Endothelial cell of umbilical vein (primary cell): ENCODE measurements around the gene CYB561A3. TPM values are rescaled to one million over a fixed set of nuclear protein-coding genes. Genes with fewer than 3 reads are reported as not detected.

Source experiments
- BruUV-seq: library from RNA; stranded (reverse); fragments of 400-500 nt; replicated peaks from 2 replicates; lab custom pipeline; 2021; lab: Mats Ljungman, UMichigan
- CTCF ChIA-PET: fragments of 300-600, 350-600 bp; sonication (Branson Sonifier 250); formaldehyde crosslinking; loops from one replicate; lab custom pipeline; 2021; ENCODE audit warnings: antibody characterized with exemption, inconsistent platforms; lab: Charles Lee
- POLR2A ChIA-PET: fragments of 300-600, 350-600 bp; sonication (Branson Sonifier 250); formaldehyde crosslinking; loops from one replicate; lab custom pipeline; 2021; ENCODE audit warnings: antibody characterized with exemption, inconsistent platforms; lab: Charles Lee
- DNase-seq: peaks from one replicate; pipeline ENCODE4 v3.0.0-alpha.2; 2011; ENCODE audit warnings: low read depth, low spot score
- FAIRE-seq: peaks from 2 replicates; lab custom pipeline; 2011; peaks lifted over from hg19 to GRCh38; lab: Jason Lieb, UNC
- H2AFZ ChIP-seq: 2 replicates; pipeline ENCODE4 v1.6.0; 2012; ENCODE audit warnings: low read depth, low read length, control low read depth, inconsistent platforms
- H3K27ac ChIP-seq: 2 replicates; pipeline ENCODE4 v1.5.1; 2011; ENCODE audit warnings: low read depth, mild to moderate bottlenecking, control low read depth, low read length, moderate library complexity; ENCODE audit not compliant: insufficient read depth
- H3K27me3 ChIP-seq, 2 experiments: 2 replicates each; pipeline versions ENCODE4 v1.6.0 to v1.6.1; 2011; ENCODE audit warnings: low read length in 2 of 2, mixed read lengths in 1 of 2; ENCODE audit not compliant: control insufficient read depth in 2 of 2, insufficient read depth in 2 of 2
- H3K36me3 ChIP-seq, 2 experiments: 2 replicates in 1 of 2; 3 replicates in 1 of 2; pipeline ENCODE4 v1.5.1; 2011; ENCODE audit warnings: low read length in 2 of 2, mild to moderate bottlenecking in 1 of 2, moderate library complexity in 1 of 2; ENCODE audit not compliant: control insufficient read depth in 2 of 2, insufficient read depth in 2 of 2; ENCODE audit errors: extremely low read depth in 1 of 2
- H3K4me1 ChIP-seq: 3 replicates; pipeline ENCODE4 v1.5.1; 2011; ENCODE audit warnings: mild to moderate bottlenecking, low read length; ENCODE audit not compliant: control insufficient read depth, insufficient read depth; ENCODE audit errors: extremely low read depth
- H3K4me2 ChIP-seq: 2 replicates; pipeline ENCODE4 v1.6.1; 2011; ENCODE audit warnings: low read length, control low read depth, mixed read lengths; ENCODE audit not compliant: insufficient read depth
- H3K4me3 ChIP-seq, 3 experiments: fragments of 200-600 bp in 1 of 3; sonication (generic), shearing (Covaris generic) in 1 of 3; replicated peaks in 1 of 3; 2 replicates each; pipeline ENCODE4 v1.5.1; 2011 to 2016; ENCODE audit warnings: control low read depth in 3 of 3, low read length in 3 of 3, mild to moderate bottlenecking in 2 of 3, inconsistent platforms in 1 of 3, low read depth in 1 of 3, moderate library complexity in 1 of 3; ENCODE audit not compliant: insufficient read depth in 1 of 3
- H3K79me2 ChIP-seq: 2 replicates; pipeline ENCODE4 v1.6.0; 2012; ENCODE audit warnings: low read length, inconsistent platforms; ENCODE audit not compliant: control insufficient read depth, insufficient read depth
- H3K9ac ChIP-seq: replicated peaks from 2 replicates; pipeline ENCODE3; 2011; ENCODE audit warnings: low read length, control low read depth; ENCODE audit not compliant: insufficient read depth; ENCODE audit errors: extremely low read depth
- H3K9me1 ChIP-seq: replicated peaks from 3 replicates; pipeline ENCODE4 v1.6.0; 2011; ENCODE audit warnings: mild to moderate bottlenecking, low read length; ENCODE audit not compliant: control insufficient read depth, insufficient read depth; ENCODE audit errors: extremely low read depth
- H3K9me3 ChIP-seq: replicated peaks from 2 replicates; pipeline ENCODE4 v1.5.1; 2012; ENCODE audit warnings: low read length, inconsistent platforms; ENCODE audit not compliant: control insufficient read depth, insufficient read depth
- H4K20me1 ChIP-seq: replicated peaks from 2 replicates; pipeline ENCODE3; 2011; ENCODE audit warnings: mild to moderate bottlenecking, low read length; ENCODE audit not compliant: control insufficient read depth, insufficient read depth; ENCODE audit errors: extremely low read depth
- CTCF ChIP-seq, 2 donors: IDR thresholded peaks; 1 replicate in 1 of 2; 2 replicates in 1 of 2; pipeline ENCODE4 v1.5.1; 2011; ENCODE audit warnings: low read length in 2 of 2, mild to moderate bottlenecking in 2 of 2, moderate library complexity in 2 of 2, control low read depth in 1 of 2, inconsistent platforms in 1 of 2, low read depth in 1 of 2; ENCODE audit not compliant: insufficient read depth in 1 of 2; ENCODE audit errors: extremely low read depth in 1 of 2
- EZH2 ChIP-seq: IDR thresholded peaks from 2 replicates; pipeline ENCODE4 v1.6.1; 2012; ENCODE audit warnings: borderline replicate concordance, low read depth, mild to moderate bottlenecking, moderate library complexity, low read length, inconsistent platforms; ENCODE audit not compliant: severe bottlenecking
- FOS ChIP-seq: IDR thresholded peaks from 2 replicates; pipeline ENCODE4 v1.6.1; 2011; ENCODE audit warnings: mild to moderate bottlenecking, low read length, moderate library complexity, borderline replicate concordance; ENCODE audit not compliant: insufficient read depth
- GATA2 ChIP-seq: IDR thresholded peaks from 2 replicates; pipeline ENCODE4 v1.7.0; 2011; ENCODE audit warnings: low read depth, mild to moderate bottlenecking, moderate library complexity, mixed read lengths, low read length; ENCODE audit not compliant: insufficient read length, insufficient read depth
- JUN ChIP-seq: IDR thresholded peaks from 2 replicates; pipeline ENCODE4 v1.6.1; 2011; ENCODE audit warnings: borderline replicate concordance, low read depth; ENCODE audit not compliant: insufficient read length, insufficient read depth
- MAX ChIP-seq: IDR thresholded peaks from 2 replicates; pipeline ENCODE4 v1.6.1; 2011; ENCODE audit not compliant: insufficient read depth, insufficient read length
- MYC ChIP-seq: IDR thresholded peaks from one replicate; pipeline ENCODE4 v1.6.1; 2011; ENCODE audit warnings: mild to moderate bottlenecking, low read depth, low read length
- POLR2A ChIP-seq: IDR thresholded peaks from 2 replicates; pipeline ENCODE4 v1.6.1; 2012; ENCODE audit warnings: low read depth, mild to moderate bottlenecking, control low read depth, low read length
- POLR2AphosphoS5 ChIP-seq: IDR thresholded peaks from 2 replicates; pipeline ENCODE4 v1.6.1; 2012; ENCODE audit warnings: low read depth, mild to moderate bottlenecking, control low read depth, low read length, moderate library complexity; ENCODE audit not compliant: insufficient read depth
- dilution Hi-C: fragments of 300-500 bp; cut with MboI; formaldehyde crosslinking; loops from one replicate; pipeline ENCODE4 v1.15.0; 2019; ENCODE audit warnings: low sequenced_read_pairs; ENCODE audit not compliant: extremely low pct_ligation_motif_present
- intact Hi-C: fragments of 100-400 bp; cut with micrococcal nuclease; formaldehyde crosslinking; loops from one replicate; pipeline ENCODE4 v1.10.0; 2022
- polyA plus RNA-seq, 4 experiments: library from polyadenylated mRNA; depleted of rRNA in 3 of 4; stranded (reverse) in 3 of 4; unstranded in 1 of 4; fragments of >200 nt; gene quantifications; 2 replicates each; pipeline versions ENCODE4 v1.2.1 to v1.2.3, GENCODE V29; 2011 to 2012; ENCODE audit warnings: missing spikeins in 1 of 4
- total RNA-seq: library from RNA; stranded (reverse); gene quantifications from 2 replicates; pipeline ENCODE4 v1.2.3, GENCODE V29; 2021

The CYB561A3 gene
- total and polyA plus RNA-seq, 2 donors (not counting 3 experiments of a cell fraction or from before 2014, with no cell fraction given) = 41.6 to 103 TPM

GRCh38 chr11:61356706-61357105 is 5.0 kb downstream of the CYB561A3 start:
- Histone ChIP-seq H3K27me3 (no peaks in the 10 kb centered on the region), H3K36me3 (peaks cover 0 to 9% of the 10 kb centered on the region in 2 experiments), H3K4me1 (peaks cover 12% of the 10 kb centered on the region), H3K9ac (no peak overlapping the region), H3K9me1 (no peaks in the 10 kb centered on the region), H3K79me2 (peaks cover 5% of the 10 kb centered on the region), H3K27ac (no peak overlapping the region), H4K20me1 (no peaks in the 10 kb centered on the region), H3K4me3 (no peak overlapping the region), H3K4me2 (no peak overlapping the region), H3K9me3 (no peaks in the 10 kb centered on the region), H2AFZ (no peak overlapping the region)
- intact Hi-C loops (no loop called here), dilution Hi-C loops (no loop called here)
- ChIA-PET CTCF (interaction anchor here (1.3 to 2.6 kb wide), 3 partner anchors 20 to 79 kb away, joined by 4 to 12 read pairs (median 7); no protein-coding TSS in a partner anchor), POLR2A (no interaction called here)
- DNase-seq = no peak
- no TSS peak for BruUV-seq
- TF ChIP-seq CTCF (IDR thresholded peaks at IDR 0.05; ENCODE audit: extremely low read depth in 1 of 2, insufficient read depth in 1 of 2, low read depth in 1 of 2, low read length in 2 of 2) (no peak), POLR2A (no peak), JUN (no peak), EZH2 (no peak), MAX (no peak), POLR2AphosphoS5 (no peak), FOS (no peak), MYC (no peak), GATA2 (no peak)
- FAIRE-seq = no peak
